ENCODE results near the gene ATG4C.

The ATG4C gene

GRCh38 chr1:62869217-62869754 is 85.4 kb downstream of the ATG4C start:
- no peak overlapping the region for H3K9ac ChIP-seq (ENCODE audit: low read depth, low read length)
- no peaks in the 10 kb centered on the region for H3K79me2 ChIP-seq (ENCODE audit: insufficient read depth, low read length)
- ATAC-seq (ENCODE audit: insufficient read depth, low read depth) (no peak), DNase-seq (no peak)
- H3K27ac ChIP-seq (ENCODE audit: low read length), result no peak overlapping the region
- H4K20me1 ChIP-seq (ENCODE audit: insufficient read depth, low read length), result no peaks in the 10 kb centered on the region
- no peaks in the 10 kb centered on the region for H3K4me1 ChIP-seq (ENCODE audit: insufficient read depth, low read length)
- no peak for TF ChIP-seq EZH2 (IDR thresholded peaks at IDR 0.05; ENCODE audit: borderline replicate concordance, low read depth, low read length, severe bottlenecking)
- TF ChIP-seq CTCF (IDR thresholded peaks at IDR 0.05; ENCODE audit: borderline replicate concordance, extremely low read depth, low read length, poor library complexity, severe bottlenecking), result no peak
- no peaks in the 10 kb centered on the region for H3K9me3 ChIP-seq (ENCODE audit: insufficient read depth, low read length, severe bottlenecking)
- no peak overlapping the region for H3K4me3 ChIP-seq (ENCODE audit: low read depth in 1 of 2, low read length in 2 of 2)
- H3K4me2 ChIP-seq (ENCODE audit: insufficient read depth, low read length), result no peak overlapping the region
- no peaks in the 10 kb centered on the region for H3K27me3 ChIP-seq (ENCODE audit: insufficient read depth, low read length, poor library complexity)
- no peak overlapping the region for H2AFZ ChIP-seq (ENCODE audit: low read depth, low read length)
- no peaks in the 10 kb centered on the region for H3K36me3 ChIP-seq (ENCODE audit: insufficient read depth, low read length)

- H3K27me3 ChIP-seq (ENCODE audit: insufficient read depth, low read length, poor library complexity), result no peaks in the 10 kb centered on the region
- no peaks in the 10 kb centered on the region for H3K79me2 ChIP-seq (ENCODE audit: insufficient read depth, low read length)
- no peak overlapping the region for H2AFZ ChIP-seq (ENCODE audit: low read depth, low read length)
- H3K4me2 ChIP-seq (ENCODE audit: insufficient read depth, low read length), result no peak overlapping the region
- H3K4me1 ChIP-seq (ENCODE audit: insufficient read depth, low read length), result no peaks in the 10 kb centered on the region
- no peaks in the 10 kb centered on the region for H4K20me1 ChIP-seq (ENCODE audit: insufficient read depth, low read length)
- ATAC-seq (ENCODE audit: insufficient read depth, low read depth), result no peak
- TF ChIP-seq EZH2 (IDR thresholded peaks at IDR 0.05; ENCODE audit: borderline replicate concordance, low read depth, low read length, severe bottlenecking) (no peak), CTCF (IDR thresholded peaks at IDR 0.05; ENCODE audit: borderline replicate concordance, extremely low read depth, low read length, poor library complexity, severe bottlenecking) (no peak)
- no peaks in the 10 kb centered on the region for H3K36me3 ChIP-seq (ENCODE audit: insufficient read depth, low read length)
- H3K9me3 ChIP-seq (ENCODE audit: insufficient read depth, low read length, severe bottlenecking), result no peaks in the 10 kb centered on the region
- H3K27ac ChIP-seq (ENCODE audit: low read length), result no peak overlapping the region
- no peak overlapping the region for H3K9ac ChIP-seq (ENCODE audit: low read depth, low read length)
- H3K4me3 ChIP-seq (ENCODE audit: low read depth in 1 of 2, low read length in 2 of 2), result no peak overlapping the region
- DNase-seq, result no peak
Measured at GRCh38 chr1:62870148-62870547, 86.2 kb downstream of the ATG4C start.

GRCh38 chr1:62875676-62876075 is 91.7 kb downstream of the ATG4C start:
- Histone ChIP-seq H3K4me2 (ENCODE audit: insufficient read depth, low read length) (no peak overlapping the region), H4K20me1 (ENCODE audit: insufficient read depth, low read length) (no peaks in the 10 kb centered on the region), H3K4me3 (ENCODE audit: low read depth in 1 of 2, low read length in 2 of 2) (no peak overlapping the region), H3K9ac (ENCODE audit: low read depth, low read length) (no peak overlapping the region), H3K27me3 (ENCODE audit: insufficient read depth, low read length, poor library complexity) (peaks cover 8% of the 10 kb centered on the region), H2AFZ (ENCODE audit: low read depth, low read length) (no peak overlapping the region), H3K9me3 (ENCODE audit: insufficient read depth, low read length, severe bottlenecking) (no peaks in the 10 kb centered on the region), H3K27ac (ENCODE audit: low read length) (no peak overlapping the region), H3K79me2 (ENCODE audit: insufficient read depth, low read length) (no peaks in the 10 kb centered on the region), H3K4me1 (ENCODE audit: insufficient read depth, low read length) (no peaks in the 10 kb centered on the region), H3K36me3 (ENCODE audit: insufficient read depth, low read length) (no peaks in the 10 kb centered on the region)
- ATAC-seq (ENCODE audit: insufficient read depth, low read depth) (no peak), DNase-seq (no peak)
- no peak for TF ChIP-seq CTCF (IDR thresholded peaks at IDR 0.05; ENCODE audit: borderline replicate concordance, extremely low read depth, low read length, poor library complexity, severe bottlenecking)
- no peak for TF ChIP-seq EZH2 (IDR thresholded peaks at IDR 0.05; ENCODE audit: borderline replicate concordance, low read depth, low read length, severe bottlenecking)

GRCh38 chr1:62876535-62876934 is 92.6 kb downstream of the ATG4C start:
- Histone ChIP-seq H3K4me2 (ENCODE audit: insufficient read depth, low read length) (no peak overlapping the region), H3K27me3 (ENCODE audit: insufficient read depth, low read length, poor library complexity) (peaks cover 13% of the 10 kb centered on the region), H3K4me3 (ENCODE audit: low read depth in 1 of 2, low read length in 2 of 2) (no peak overlapping the region), H4K20me1 (ENCODE audit: insufficient read depth, low read length) (no peaks in the 10 kb centered on the region), H3K27ac (ENCODE audit: low read length) (no peak overlapping the region), H3K4me1 (ENCODE audit: insufficient read depth, low read length) (no peaks in the 10 kb centered on the region), H2AFZ (ENCODE audit: low read depth, low read length) (no peak overlapping the region), H3K79me2 (ENCODE audit: insufficient read depth, low read length) (no peaks in the 10 kb centered on the region), H3K9ac (ENCODE audit: low read depth, low read length) (no peak overlapping the region), H3K36me3 (ENCODE audit: insufficient read depth, low read length) (no peaks in the 10 kb centered on the region), H3K9me3 (ENCODE audit: insufficient read depth, low read length, severe bottlenecking) (no peaks in the 10 kb centered on the region)
- no peak for TF ChIP-seq CTCF (IDR thresholded peaks at IDR 0.05; ENCODE audit: borderline replicate concordance, extremely low read depth, low read length, poor library complexity, severe bottlenecking)
- TF ChIP-seq EZH2 (IDR thresholded peaks at IDR 0.05; ENCODE audit: borderline replicate concordance, low read depth, low read length, severe bottlenecking), result no peak
- ATAC-seq (ENCODE audit: insufficient read depth, low read depth) (no peak), DNase-seq (no peak)

Data from DND-41 (cell line).